OCI-LY3 (cell line): ENCODE results near the gene FAIM.

Experiments
- CTCF ChIP-seq: fragments of 200-600, 300-600 bp; sonication (generic); IDR thresholded peaks from 2 replicates; pipeline ENCODE4 v1.5.1; 2014; ENCODE audit warnings: antibody characterized with exemption, low read length, low read depth
- EZH2phosphoT487 ChIP-seq: fragments of 200-600 bp; shearing (Covaris generic); IDR thresholded peaks from 2 replicates; pipeline ENCODE4 v1.6.1; 2018; ENCODE audit warnings: antibody characterized with exemption, mixed run types, low read depth

- TF ChIP-seq CTCF, result no peak
- TF ChIP-seq EZH2phosphoT487, result no peak
These were observed 11.9 kb downstream of the FAIM start for GRCh38 chr3:138620431-138620830.
